NCI-H146 treated with DMSO at 0.1 percent for 48 hours (cell line): ENCODE data around the gene SLC22A7.
"Not testable (repeated sequence)": the region's sequence is repeated elsewhere in the genome, so short reads cannot be mapped to it uniquely, and the experiment has no call there.

Source experiments
- DNase-seq: peaks from one replicate; lab custom pipeline; 2025; ENCODE audit not compliant: unreplicated experiment; lab: John Stamatoyannopoulos, UW

The SLC22A7 gene

GRCh38 chr6:43334466-43335095, 36.5 kb downstream of the SLC22A7 start:
- peak; percentile 18 for DNase-seq

GRCh38 chr6:43335469-43335868, 37.4 kb downstream of the SLC22A7 start:
- peak; percentile 76 for DNase-seq

GRCh38 chr6:43336382-43336781, 38.3 kb downstream of the SLC22A7 start:
- DNase-seq = no peak

GRCh38 chr6:43338243-43338642, 40.2 kb downstream of the SLC22A7 start:
- no peak for DNase-seq

GRCh38 chr6:43339168-43339567, 41.1 kb downstream of the SLC22A7 start:
- DNase-seq = no peak

- not testable (repeated sequence) for DNase-seq
Measured at GRCh38 chr6:43346243-43346642, 48.2 kb downstream of the SLC22A7 start.

- no peak for DNase-seq
Measured at GRCh38 chr6:43347021-43347420, 49.0 kb downstream of the SLC22A7 start.

GRCh38 chr6:43347444-43347843, 49.4 kb downstream of the SLC22A7 start:
- no peak for DNase-seq

- not testable (repeated sequence) for DNase-seq
Measured at GRCh38 chr6:43351951-43352350, 53.9 kb downstream of the SLC22A7 start.
